Measurements from ENCODE around the gene SNX11.
A peak's percentile ranks its signal among the peaks of the same experiment; 100 is the strongest.

SNX11 gene

DNA sequence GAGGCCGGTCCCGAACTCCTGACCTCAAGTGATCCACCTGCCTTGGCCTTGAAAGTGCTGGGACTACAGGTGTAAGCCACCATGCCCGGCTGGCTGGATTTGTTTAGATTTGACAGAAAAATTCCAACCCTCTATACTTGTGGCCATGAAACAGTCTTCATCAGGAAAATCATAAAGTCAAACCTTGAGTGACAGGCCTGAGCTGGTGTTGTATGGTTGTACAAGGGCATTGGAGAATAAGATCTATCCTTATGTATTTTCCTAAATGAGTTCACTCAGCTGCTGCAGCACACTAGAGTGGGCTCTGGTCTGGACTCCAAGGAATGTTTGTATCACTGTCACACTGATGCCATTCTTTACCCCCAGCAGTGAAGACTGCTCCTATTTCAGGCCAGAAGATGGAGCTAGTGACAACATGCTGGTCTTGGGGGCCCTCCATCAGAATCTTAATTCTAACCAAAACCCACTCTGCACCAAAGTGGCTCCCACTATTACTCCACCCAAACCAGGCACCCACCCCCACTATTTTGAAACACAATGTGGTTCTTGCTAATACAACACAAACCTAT lies 27.4 kb downstream of the SNX11 start:
- H3K9ac ChIP-seq (ENCODE audit: low read length), result no peak overlapping the region
- no peak overlapping the region for H2AFZ ChIP-seq (ENCODE audit: low read length)
- no peaks in the 10 kb centered on the region for H3K79me2 ChIP-seq (ENCODE audit: insufficient read depth, low read length)
- H3K9me3 ChIP-seq (ENCODE audit: low read length), result no peaks in the 10 kb centered on the region
- H3K4me1 ChIP-seq (ENCODE audit: insufficient read depth, low read length, severe bottlenecking), result no peaks in the 10 kb centered on the region
- H3K4me2 ChIP-seq (ENCODE audit: low read length), result no peak overlapping the region
- no peaks in the 10 kb centered on the region for H3K27me3 ChIP-seq (ENCODE audit: insufficient read depth, low read length)
- no peak overlapping the region for H3K27ac ChIP-seq (ENCODE audit: low read depth, low read length, poor library complexity, severe bottlenecking)
- no peaks in the 10 kb centered on the region for H3K9me2 ChIP-seq (ENCODE audit: low read depth, low read length)
- no peaks in the 10 kb centered on the region for H3F3A ChIP-seq (ENCODE audit: insufficient read depth, low read length)
- no peaks in the 10 kb centered on the region for H4K20me1 ChIP-seq (ENCODE audit: insufficient read depth, low read length)
- H3K36me3 ChIP-seq (ENCODE audit: insufficient read depth, low read length), result no peaks in the 10 kb centered on the region
- no peak overlapping the region for H3K4me3 ChIP-seq (ENCODE audit: low read depth, low read length, poor library complexity, severe bottlenecking)
- no peak for TF ChIP-seq EZH2 (IDR thresholded peaks at IDR 0.05; ENCODE audit: borderline replicate concordance, low read length)
- TF ChIP-seq, protein P1, sequence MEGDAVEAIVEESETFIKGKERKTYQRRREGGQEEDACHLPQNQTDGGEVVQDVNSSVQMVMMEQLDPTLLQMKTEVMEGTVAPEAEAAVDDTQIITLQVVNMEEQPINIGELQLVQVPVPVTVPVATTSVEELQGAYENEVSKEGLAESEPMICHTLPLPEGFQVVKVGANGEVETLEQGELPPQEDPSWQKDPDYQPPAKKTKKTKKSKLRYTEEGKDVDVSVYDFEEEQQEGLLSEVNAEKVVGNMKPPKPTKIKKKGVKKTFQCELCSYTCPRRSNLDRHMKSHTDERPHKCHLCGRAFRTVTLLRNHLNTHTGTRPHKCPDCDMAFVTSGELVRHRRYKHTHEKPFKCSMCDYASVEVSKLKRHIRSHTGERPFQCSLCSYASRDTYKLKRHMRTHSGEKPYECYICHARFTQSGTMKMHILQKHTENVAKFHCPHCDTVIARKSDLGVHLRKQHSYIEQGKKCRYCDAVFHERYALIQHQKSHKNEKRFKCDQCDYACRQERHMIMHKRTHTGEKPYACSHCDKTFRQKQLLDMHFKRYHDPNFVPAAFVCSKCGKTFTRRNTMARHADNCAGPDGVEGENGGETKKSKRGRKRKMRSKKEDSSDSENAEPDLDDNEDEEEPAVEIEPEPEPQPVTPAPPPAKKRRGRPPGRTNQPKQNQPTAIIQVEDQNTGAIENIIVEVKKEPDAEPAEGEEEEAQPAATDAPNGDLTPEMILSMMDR (IDR thresholded peaks at IDR 0.05; ENCODE audit: low read length), result peak; percentile 53

DNA sequence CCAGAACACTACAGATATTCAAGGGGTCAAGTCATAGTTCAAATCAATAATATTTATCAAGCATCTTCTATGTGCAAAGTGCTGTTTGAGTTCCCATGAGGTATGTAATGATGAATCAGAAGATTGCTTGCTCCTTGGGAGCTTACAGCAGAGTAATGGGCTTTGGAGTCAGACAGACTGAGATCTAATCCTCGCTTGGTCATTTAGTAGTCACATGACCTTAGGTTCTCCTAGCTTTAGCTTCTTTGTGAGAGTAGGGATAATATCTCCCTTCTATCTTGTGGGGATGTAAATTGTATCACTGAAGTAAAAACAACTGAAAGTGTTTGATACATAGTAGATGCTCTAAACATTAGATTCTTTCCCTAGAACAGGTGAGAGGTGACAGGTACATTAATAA lies 30.1 kb downstream of the SNX11 start:
- no peak overlapping the region for H3K9ac ChIP-seq (ENCODE audit: low read length)
- TF ChIP-seq EZH2 (IDR thresholded peaks at IDR 0.05; ENCODE audit: borderline replicate concordance, low read length), result no peak
- TF ChIP-seq, protein P1 (IDR thresholded peaks at IDR 0.05; ENCODE audit: low read length), result no peak

DNA sequence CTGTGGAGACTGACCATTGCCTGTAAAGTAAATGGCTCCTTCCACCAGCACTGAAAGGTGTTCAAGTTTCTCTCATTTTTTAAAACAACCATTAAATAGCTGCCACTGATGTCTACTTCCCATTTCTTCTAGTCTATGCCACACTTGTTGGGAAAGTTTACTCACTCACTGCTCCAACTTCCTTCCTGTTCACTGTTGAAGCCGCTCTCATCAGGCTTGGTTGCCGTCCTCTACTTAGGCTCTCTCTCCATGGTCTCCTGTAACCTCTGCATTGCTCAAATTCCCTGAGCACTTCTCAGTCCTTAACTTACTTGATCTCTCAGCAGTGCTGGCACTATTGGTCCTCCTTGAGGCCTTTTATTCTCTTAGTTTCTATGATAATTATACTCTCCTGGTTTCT lies 32.4 kb downstream of the SNX11 start:
- no peaks in the 10 kb centered on the region for H3K27me3 ChIP-seq (ENCODE audit: insufficient read depth, low read length)
- no peak for TF ChIP-seq EZH2 (IDR thresholded peaks at IDR 0.05; ENCODE audit: borderline replicate concordance, low read length)
- TF ChIP-seq, protein P1 (IDR thresholded peaks at IDR 0.05; ENCODE audit: low read length), result no peak

More for the DNA sequence above, 30.1 kb downstream of the SNX11 start:
- H2AFZ ChIP-seq (ENCODE audit: low read length), result no peak overlapping the region
- H3K9me3 ChIP-seq (ENCODE audit: low read length), result no peaks in the 10 kb centered on the region
- no peak overlapping the region for H3K4me2 ChIP-seq (ENCODE audit: low read length)
- no peaks in the 10 kb centered on the region for H3F3A ChIP-seq (ENCODE audit: insufficient read depth, low read length)
- no peaks in the 10 kb centered on the region for H3K36me3 ChIP-seq (ENCODE audit: insufficient read depth, low read length)
- no peaks in the 10 kb centered on the region for H4K20me1 ChIP-seq (ENCODE audit: insufficient read depth, low read length)
- no peaks in the 10 kb centered on the region for H3K4me1 ChIP-seq (ENCODE audit: insufficient read depth, low read length, severe bottlenecking)
- H3K27me3 ChIP-seq (ENCODE audit: insufficient read depth, low read length), result no peaks in the 10 kb centered on the region
- H3K79me2 ChIP-seq (ENCODE audit: insufficient read depth, low read length), result no peaks in the 10 kb centered on the region
- H3K4me3 ChIP-seq (ENCODE audit: low read depth, low read length, poor library complexity, severe bottlenecking), result no peak overlapping the region
- H3K27ac ChIP-seq (ENCODE audit: low read depth, low read length, poor library complexity, severe bottlenecking), result no peak overlapping the region
- H3K9me2 ChIP-seq (ENCODE audit: low read depth, low read length), result no peaks in the 10 kb centered on the region

More for the DNA sequence above, 32.4 kb downstream of the SNX11 start:
- Histone ChIP-seq H3K9me2 (ENCODE audit: low read depth, low read length) (no peaks in the 10 kb centered on the region), H3K4me2 (ENCODE audit: low read length) (no peak overlapping the region), H3K4me1 (ENCODE audit: insufficient read depth, low read length, severe bottlenecking) (no peaks in the 10 kb centered on the region), H3K79me2 (ENCODE audit: insufficient read depth, low read length) (no peaks in the 10 kb centered on the region), H3F3A (ENCODE audit: insufficient read depth, low read length) (no peaks in the 10 kb centered on the region), H3K9me3 (ENCODE audit: low read length) (no peaks in the 10 kb centered on the region), H3K4me3 (ENCODE audit: low read depth, low read length, poor library complexity, severe bottlenecking) (no peak overlapping the region), H2AFZ (ENCODE audit: low read length) (no peak overlapping the region), H3K36me3 (ENCODE audit: insufficient read depth, low read length) (no peaks in the 10 kb centered on the region), H4K20me1 (ENCODE audit: insufficient read depth, low read length) (no peaks in the 10 kb centered on the region), H3K27ac (ENCODE audit: low read depth, low read length, poor library complexity, severe bottlenecking) (no peak overlapping the region), H3K9ac (ENCODE audit: low read length) (no peak overlapping the region)

Measured in OCI-LY1 (cell line).